Neural cell (in vitro differentiated cells): ENCODE data around the gene MYO18A. TPM values are rescaled to one million over a fixed set of nuclear protein-coding genes. Genes with fewer than 3 reads are reported as not detected.

Experiments used
- H2AFZ ChIP-seq: fragments of 200-600, 300-800 bp; sonication (generic), shearing (Covaris generic); 2 replicates; pipeline ENCODE4 v1.6.0; 2014; ENCODE audit warnings: low read depth, mild to moderate bottlenecking, antibody characterized with exemption, low read length, moderate library complexity
- H3F3A ChIP-seq: fragments of 200-600 bp; shearing (Covaris generic); 2 replicates; pipeline ENCODE4 v1.6.1; 2016; ENCODE audit warnings: mild to moderate bottlenecking, moderate library complexity, mixed read lengths, antibody characterized with exemption, low read length; ENCODE audit not compliant: insufficient read depth, poor library complexity, severe bottlenecking
- H3K27ac ChIP-seq: fragments of 200-600, 300-800 bp; sonication (generic), shearing (Covaris generic); 2 replicates; pipeline ENCODE4 v1.5.1; 2014; ENCODE audit warnings: mild to moderate bottlenecking, low read length, moderate library complexity
- H3K27me3 ChIP-seq: fragments of 300-800, 200-600 bp; sonication (generic), shearing (Covaris generic); 2 replicates; pipeline ENCODE4 v1.6.0; 2014; ENCODE audit warnings: mild to moderate bottlenecking, low read depth, low read length, moderate library complexity; ENCODE audit not compliant: insufficient read depth
- H3K36me3 ChIP-seq: fragments of 300-800, 200-600 bp; sonication (generic), shearing (Covaris generic); 2 replicates; pipeline ENCODE4 v1.5.1; 2014; ENCODE audit warnings: mild to moderate bottlenecking, antibody characterized with exemption, low read length, moderate library complexity; ENCODE audit not compliant: insufficient read depth
- H3K4me2 ChIP-seq: fragments of 300-800, 200-600 bp; sonication (generic), shearing (Covaris generic); 2 replicates; pipeline ENCODE4 v1.6.0; 2014; ENCODE audit warnings: mild to moderate bottlenecking, low read length
- H3K4me3 ChIP-seq: fragments of 300-800, 200-600 bp; sonication (generic), shearing (Covaris generic); 2 replicates; pipeline ENCODE4 v1.5.1; 2014; ENCODE audit warnings: mild to moderate bottlenecking, low read length, moderate library complexity
- H3K79me2 ChIP-seq: fragments of 200-600 bp; shearing (Covaris generic); replicated peaks from 2 replicates; pipeline ENCODE4 v1.6.0; 2014; ENCODE audit warnings: mild to moderate bottlenecking, low read length, moderate library complexity; ENCODE audit not compliant: insufficient read depth
- H3K9ac ChIP-seq: fragments of 300-800, 200-600 bp; sonication (generic), shearing (Covaris generic); 2 replicates; pipeline ENCODE4 v1.6.1; 2016; ENCODE audit warnings: mild to moderate bottlenecking, low read length, mixed read lengths
- H3K9me2 ChIP-seq: fragments of 200-600 bp; shearing (Covaris generic); 2 replicates; pipeline ENCODE4 v1.6.1; 2016; ENCODE audit warnings: mild to moderate bottlenecking, low read length, mixed read lengths; ENCODE audit not compliant: insufficient read depth
- H3K9me3 ChIP-seq: fragments of 200-600, 300-800 bp; sonication (generic), shearing (Covaris generic); 2 replicates; pipeline ENCODE4 v1.6.1; 2016; ENCODE audit warnings: mild to moderate bottlenecking, mixed run types, low read length, moderate library complexity, mixed read lengths
- H4K20me1 ChIP-seq: fragments of 200-600 bp; shearing (Covaris generic); 2 replicates; pipeline ENCODE4 v1.6.1; 2016; ENCODE audit warnings: mild to moderate bottlenecking, mixed run types; ENCODE audit not compliant: insufficient read depth
- CTCF ChIP-seq: fragments of 450-650 bp; IDR thresholded peaks from 2 replicates; pipeline ENCODE4 v1.5.1; 2014; ENCODE audit warnings: antibody characterized with exemption, mild to moderate bottlenecking, moderate library complexity; ENCODE audit not compliant: poor library complexity, severe bottlenecking
- EP300 ChIP-seq: fragments of 450-650 bp; conservative IDR thresholded peaks from 2 replicates; pipeline ENCODE4 v1.6.1; 2014; ENCODE audit warnings: antibody characterized with exemption, mild to moderate bottlenecking, moderate library complexity; ENCODE audit not compliant: poor library complexity, severe bottlenecking
- EZH2 ChIP-seq: fragments of 200-600, 300-800 bp; shearing (Covaris generic), sonication (generic); IDR thresholded peaks from 2 replicates; pipeline ENCODE4 v1.6.1; 2014; ENCODE audit warnings: antibody characterized with exemption, low read length, borderline replicate concordance, mild to moderate bottlenecking; ENCODE audit not compliant: insufficient read depth, poor library complexity, severe bottlenecking
- MXI1 ChIP-seq: fragments of 450-650 bp; conservative IDR thresholded peaks from 2 replicates; pipeline ENCODE4 v1.6.1; 2014; ENCODE audit warnings: antibody characterized with exemption, mild to moderate bottlenecking; ENCODE audit not compliant: poor library complexity, severe bottlenecking
- POLR2AphosphoS5 ChIP-seq: IDR thresholded peaks from 2 replicates; pipeline ENCODE4 v1.6.1; 2012
- RAD21 ChIP-seq: fragments of 450-650 bp; conservative IDR thresholded peaks from 2 replicates; pipeline ENCODE4 v1.6.1; 2014; ENCODE audit warnings: antibody characterized with exemption, mild to moderate bottlenecking, moderate library complexity
- REST ChIP-seq: IDR thresholded peaks from 2 replicates; pipeline ENCODE4 v1.6.1; 2012; ENCODE audit warnings: borderline replicate concordance
- SMC3 ChIP-seq: fragments of 450-650 bp; conservative IDR thresholded peaks from 2 replicates; pipeline ENCODE4 v1.6.1; 2014; ENCODE audit warnings: antibody characterized with exemption, mild to moderate bottlenecking, moderate library complexity; ENCODE audit not compliant: poor library complexity
- TAF1 ChIP-seq: IDR thresholded peaks from 2 replicates; pipeline ENCODE4 v1.6.1; 2012; ENCODE audit warnings: low read depth
- polyA minus RNA-seq: library from RNA; depleted of rRNA, polyadenylated mRNA; stranded (reverse); fragments of >200 nt; gene quantifications from 2 replicates; pipeline ENCODE4 v1.2.3, GENCODE V29; 2014
- polyA plus RNA-seq: library from polyadenylated mRNA; depleted of rRNA; stranded (reverse); fragments of >200 nt; gene quantifications from 2 replicates; pipeline ENCODE4 v1.2.3, GENCODE V29; 2014

The MYO18A gene, protein sequence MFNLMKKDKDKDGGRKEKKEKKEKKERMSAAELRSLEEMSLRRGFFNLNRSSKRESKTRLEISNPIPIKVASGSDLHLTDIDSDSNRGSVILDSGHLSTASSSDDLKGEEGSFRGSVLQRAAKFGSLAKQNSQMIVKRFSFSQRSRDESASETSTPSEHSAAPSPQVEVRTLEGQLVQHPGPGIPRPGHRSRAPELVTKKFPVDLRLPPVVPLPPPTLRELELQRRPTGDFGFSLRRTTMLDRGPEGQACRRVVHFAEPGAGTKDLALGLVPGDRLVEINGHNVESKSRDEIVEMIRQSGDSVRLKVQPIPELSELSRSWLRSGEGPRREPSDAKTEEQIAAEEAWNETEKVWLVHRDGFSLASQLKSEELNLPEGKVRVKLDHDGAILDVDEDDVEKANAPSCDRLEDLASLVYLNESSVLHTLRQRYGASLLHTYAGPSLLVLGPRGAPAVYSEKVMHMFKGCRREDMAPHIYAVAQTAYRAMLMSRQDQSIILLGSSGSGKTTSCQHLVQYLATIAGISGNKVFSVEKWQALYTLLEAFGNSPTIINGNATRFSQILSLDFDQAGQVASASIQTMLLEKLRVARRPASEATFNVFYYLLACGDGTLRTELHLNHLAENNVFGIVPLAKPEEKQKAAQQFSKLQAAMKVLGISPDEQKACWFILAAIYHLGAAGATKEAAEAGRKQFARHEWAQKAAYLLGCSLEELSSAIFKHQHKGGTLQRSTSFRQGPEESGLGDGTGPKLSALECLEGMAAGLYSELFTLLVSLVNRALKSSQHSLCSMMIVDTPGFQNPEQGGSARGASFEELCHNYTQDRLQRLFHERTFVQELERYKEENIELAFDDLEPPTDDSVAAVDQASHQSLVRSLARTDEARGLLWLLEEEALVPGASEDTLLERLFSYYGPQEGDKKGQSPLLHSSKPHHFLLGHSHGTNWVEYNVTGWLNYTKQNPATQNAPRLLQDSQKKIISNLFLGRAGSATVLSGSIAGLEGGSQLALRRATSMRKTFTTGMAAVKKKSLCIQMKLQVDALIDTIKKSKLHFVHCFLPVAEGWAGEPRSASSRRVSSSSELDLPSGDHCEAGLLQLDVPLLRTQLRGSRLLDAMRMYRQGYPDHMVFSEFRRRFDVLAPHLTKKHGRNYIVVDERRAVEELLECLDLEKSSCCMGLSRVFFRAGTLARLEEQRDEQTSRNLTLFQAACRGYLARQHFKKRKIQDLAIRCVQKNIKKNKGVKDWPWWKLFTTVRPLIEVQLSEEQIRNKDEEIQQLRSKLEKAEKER (N-terminal part only)
- polyA plus RNA-seq (21.6 and 23.9 TPM in 2 replicates), polyA minus RNA-seq (72.5 and 81.3 TPM in 2 replicates)

DNA sequence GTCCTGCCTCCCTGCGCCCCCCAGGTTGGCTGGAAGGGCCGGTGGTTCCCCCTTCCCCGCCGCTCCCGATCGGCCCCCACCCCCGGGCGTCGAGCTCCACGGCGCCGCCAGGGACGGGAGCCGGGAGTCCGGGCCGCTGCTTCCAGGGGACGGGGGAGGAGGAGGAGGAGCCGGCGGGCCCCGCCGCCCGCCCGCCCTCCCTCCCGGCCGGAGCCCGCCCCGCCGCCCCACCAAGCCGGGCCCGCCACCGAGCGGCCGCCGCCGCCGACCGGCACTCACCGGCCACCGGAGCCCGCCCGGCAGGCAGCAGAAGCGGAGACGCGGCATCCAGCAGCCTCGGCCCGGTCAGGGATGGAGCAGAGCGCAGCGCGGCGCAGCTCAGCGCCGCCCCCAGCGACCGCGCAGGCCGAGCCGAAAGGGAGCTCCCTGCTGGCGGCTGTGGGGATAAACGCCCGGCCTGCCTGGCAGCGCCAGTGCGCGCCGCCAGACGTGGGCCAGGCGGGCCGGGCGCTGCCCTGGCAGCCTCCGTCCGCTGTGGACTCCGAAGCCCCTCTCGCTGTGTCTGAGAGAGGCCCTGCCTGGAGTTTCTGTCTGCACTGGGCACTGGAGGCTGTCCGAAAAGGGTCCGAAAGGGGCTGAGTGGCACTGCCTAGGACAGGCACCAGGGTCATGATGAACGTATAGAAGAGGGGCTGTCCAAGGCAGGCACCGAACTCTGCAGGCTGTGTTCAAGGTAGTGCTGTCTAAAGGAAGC is at the start of gene MYO18A:
Gene MYO18A, minus strand, starts transcription at position 365 of the 754 bp plus-strand sequence. CDS start 13,458 bp downstream, outside the sequence.
- no peaks in the 10 kb centered on the region for H3K36me3 ChIP-seq
- H3K9ac ChIP-seq, result peak within 1 kb of the TSS; percentile 93
- H4K20me1 ChIP-seq, result no peaks in the 10 kb centered on the region
- peak within 1 kb of the TSS; percentile 91 for H3K4me3 ChIP-seq
- H2AFZ ChIP-seq, result peak within 1 kb of the TSS; percentile 88
- peak within 1 kb of the TSS; percentile 84 for H3K27ac ChIP-seq
- no peaks in the 10 kb centered on the region for H3K27me3 ChIP-seq
- TF ChIP-seq RAD21 (peak; percentile 61), SMC3 (peak; percentile 76), REST (no peak), MXI1 (no peak), POLR2AphosphoS5 (peak; percentile 83), EP300 (no peak), CTCF (peak; percentile 98), TAF1 (peak; percentile 69), EZH2 (no peak)
- peak within 1 kb of the TSS; percentile 95 for H3K4me2 ChIP-seq
- H3K79me2 ChIP-seq, result peaks cover 31% of the 10 kb centered on the region
- no peaks in the 10 kb centered on the region for H3K9me3 ChIP-seq
- no peaks in the 10 kb centered on the region for H3F3A ChIP-seq
- no peaks in the 10 kb centered on the region for H3K9me2 ChIP-seq
